COLO668 (cell line): ENCODE measurements around the gene SENP5.
A peak's percentile ranks its signal among the peaks of the same experiment; 100 is the strongest.

ENCODE experiments used
- DNase-seq: peaks from one replicate; lab custom pipeline; 2025; ENCODE audit not compliant: unreplicated experiment; lab: John Stamatoyannopoulos, UW

The SENP5 gene

GRCh38 chr3:196967412-196968232 lies 99.9 kb downstream of the SENP5 start:
- no peak for DNase-seq

GRCh38 chr3:196968233-196969133 lies 100.8 kb downstream of the SENP5 start, which contains the start of gene PIGZ:
Gene PIGZ, minus strand, starts transcription at chr3:196968833. Its CDS starts 16,802 bp downstream, at chr3:196952031.
- DNase-seq, result peak; percentile 63

- peak; percentile 43 for DNase-seq
Measured at GRCh38 chr3:196969134-196969659, 101.5 kb downstream of the SENP5 start.

GRCh38 chr3:196969660-196970546 lies 102.2 kb downstream of the SENP5 start:
- peak; percentile 65 for DNase-seq

GRCh38 chr3:196970547-196971093 lies 102.9 kb downstream of the SENP5 start:
- DNase-seq, result no peak

- DNase-seq, result no peak
Measured at GRCh38 chr3:196971094-196971698, 103.5 kb downstream of the SENP5 start.

GRCh38 chr3:196974661-196975060 lies 106.9 kb downstream of the SENP5 start:
- DNase-seq, result no peak

GRCh38 chr3:196975349-196975748 lies 107.6 kb downstream of the SENP5 start:
- DNase-seq, result no peak

GRCh38 chr3:196976941-196977340 lies 109.2 kb downstream of the SENP5 start:
- no peak for DNase-seq

- DNase-seq, result no peak
Measured at GRCh38 chr3:196979545-196979944, 111.8 kb downstream of the SENP5 start.

- no peak for DNase-seq
Measured at GRCh38 chr3:196981657-196982056, 113.9 kb downstream of the SENP5 start.

GRCh38 chr3:196983186-196983585 lies 115.5 kb downstream of the SENP5 start:
- no peak for DNase-seq
